Effector CD8-positive, alpha-beta T cell (primary cell): Measurements from ENCODE around the gene PRIM2.
"Not testable (repeated sequence)": the region's sequence is repeated elsewhere in the genome, so short reads cannot be mapped to it uniquely, and the experiment has no call there.

ENCODE experiments used
- DNase-seq: peaks from one replicate; lab custom pipeline; 2025; lab: John Stamatoyannopoulos, UW

Gene PRIM2

DNA sequence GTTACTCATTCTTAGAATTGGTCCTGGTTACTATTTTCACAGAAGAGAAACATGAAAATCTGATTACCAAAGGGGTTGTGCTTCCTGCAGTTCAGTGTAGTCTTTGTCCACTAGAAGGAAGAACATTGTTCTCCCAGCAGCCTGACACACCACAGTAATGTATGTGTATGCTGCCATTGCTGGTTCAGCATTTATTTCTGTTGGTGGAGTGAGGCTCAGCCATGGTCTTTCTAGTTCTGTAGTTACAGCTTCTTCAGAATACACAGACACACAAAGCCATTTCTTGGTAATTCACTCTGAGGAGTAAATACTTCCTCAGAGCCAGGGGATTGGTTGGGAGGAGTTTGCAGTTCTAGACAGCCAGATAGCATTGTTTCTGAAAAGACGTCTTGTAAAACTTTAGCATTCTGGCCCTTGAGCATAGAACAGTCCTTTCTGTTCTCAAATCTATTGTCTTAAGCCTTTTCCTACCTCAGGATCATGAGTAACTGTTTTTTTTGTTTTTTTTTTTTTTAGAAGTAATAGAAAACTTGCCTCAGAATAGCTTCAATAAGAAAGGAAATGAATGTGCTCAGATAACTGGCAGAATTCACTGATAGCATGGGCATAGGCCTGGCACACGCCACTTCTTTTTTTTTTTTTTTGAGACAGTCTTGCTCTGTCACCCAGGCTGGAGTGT, 128.5 kb downstream of the PRIM2 start:
- not testable (repeated sequence) for DNase-seq

DNA sequence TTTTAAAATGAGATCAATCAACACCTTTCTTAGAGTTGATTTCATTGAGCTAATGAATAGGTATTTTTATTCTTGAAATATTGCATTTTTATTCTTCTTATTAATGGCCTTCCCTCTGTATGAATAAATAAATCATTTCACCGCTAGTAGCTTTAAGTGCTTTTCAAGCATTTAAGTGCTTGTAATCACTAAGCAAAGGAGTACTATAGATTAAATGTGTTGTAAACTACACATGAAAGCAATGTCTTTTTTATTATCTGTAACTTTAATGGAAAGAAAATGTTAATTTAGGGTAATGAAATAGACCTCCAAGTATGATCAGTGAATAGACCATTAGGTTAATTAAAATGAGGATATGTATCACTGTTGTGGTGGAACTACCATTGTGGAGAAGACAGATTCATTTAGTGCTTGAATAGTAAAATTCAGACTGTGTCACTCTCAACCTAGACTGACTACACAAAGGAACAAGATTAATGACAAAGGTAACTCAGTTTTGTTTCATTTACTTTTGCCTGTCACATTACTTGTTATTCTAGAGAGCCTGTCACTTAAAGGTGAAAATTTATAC, 132.2 kb downstream of the PRIM2 start:
- DNase-seq, result not testable (repeated sequence)

DNA sequence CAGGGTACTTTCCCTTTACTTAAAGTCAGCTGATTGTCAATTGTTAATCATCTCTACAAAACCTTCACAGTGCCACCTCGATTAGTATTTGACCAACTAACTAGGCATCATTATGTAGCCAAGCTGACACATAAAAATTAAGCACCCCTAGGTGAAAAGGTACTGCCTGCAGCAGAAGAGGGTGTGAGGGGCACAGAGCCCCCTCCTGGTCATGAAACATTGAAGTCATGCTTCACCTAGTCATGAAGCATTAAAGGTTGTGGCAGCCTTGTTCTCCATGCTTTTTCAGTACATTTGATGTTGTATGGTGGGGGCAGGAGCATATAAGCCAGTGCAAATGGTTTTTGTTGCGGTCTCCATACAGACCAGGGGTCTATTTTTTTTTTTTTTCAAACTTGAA, 142.4 kb downstream of the PRIM2 start:
- not testable (repeated sequence) for DNase-seq

DNA sequence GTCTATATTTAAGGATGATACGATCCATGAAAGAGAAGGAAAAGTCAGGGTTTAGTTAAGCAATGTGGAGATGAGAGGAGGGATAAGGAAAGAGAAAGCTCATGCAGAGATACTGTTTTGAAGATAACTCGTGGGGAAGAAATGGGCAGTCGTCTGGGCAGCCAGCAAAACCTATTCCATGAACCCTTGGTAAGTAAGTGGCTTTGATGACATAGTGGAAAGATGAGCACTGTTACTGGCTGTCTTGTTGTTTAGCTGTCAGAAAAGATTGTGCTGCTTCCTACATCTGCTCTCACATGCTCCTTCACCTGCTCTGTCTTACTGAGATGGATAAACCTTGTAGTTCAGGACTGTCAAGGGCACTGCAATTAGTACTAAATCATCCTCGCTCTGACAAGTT, 143.6 kb downstream of the PRIM2 start:
- DNase-seq, result not testable (repeated sequence)

DNA sequence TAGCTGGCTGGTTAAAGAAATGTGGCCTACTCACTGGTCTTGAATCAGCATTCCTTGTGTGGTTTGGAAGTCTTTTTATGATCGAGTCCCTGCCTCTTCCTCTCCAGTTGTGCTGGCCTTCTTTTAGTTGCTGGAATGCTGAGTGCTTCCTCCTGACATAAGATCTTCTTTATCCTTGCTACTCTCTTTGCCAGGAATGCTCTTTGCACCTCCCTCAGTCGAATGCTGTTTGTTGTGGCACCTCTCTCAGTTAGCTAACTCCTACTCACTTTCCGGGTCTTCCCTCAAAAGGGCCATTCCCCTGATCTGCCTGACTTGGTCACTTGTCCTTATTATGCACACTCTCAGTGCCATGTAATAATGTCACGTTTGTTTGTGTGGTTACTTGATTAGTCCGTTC, 146.4 kb downstream of the PRIM2 start:
- DNase-seq, result not testable (repeated sequence)

DNA sequence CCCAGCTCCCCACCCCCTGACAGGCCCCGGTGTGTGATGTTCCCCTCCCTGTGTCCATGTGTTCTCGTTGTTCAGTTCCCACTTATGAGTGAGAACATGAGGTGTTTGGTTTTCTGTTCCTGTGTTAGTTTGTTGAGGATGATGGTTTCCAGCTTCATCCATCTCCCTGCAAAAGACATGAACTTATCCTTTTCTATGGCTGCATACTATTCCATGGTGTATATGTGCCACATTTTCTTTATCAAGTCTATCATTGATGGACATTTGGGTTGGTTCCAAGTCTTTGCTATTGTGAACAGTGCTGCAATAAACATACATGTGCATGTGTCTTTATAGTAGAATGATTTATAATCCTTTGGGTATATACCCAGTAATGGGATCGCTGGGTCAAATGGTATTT, 148.5 kb downstream of the PRIM2 start:
- DNase-seq, result not testable (repeated sequence)

DNA sequence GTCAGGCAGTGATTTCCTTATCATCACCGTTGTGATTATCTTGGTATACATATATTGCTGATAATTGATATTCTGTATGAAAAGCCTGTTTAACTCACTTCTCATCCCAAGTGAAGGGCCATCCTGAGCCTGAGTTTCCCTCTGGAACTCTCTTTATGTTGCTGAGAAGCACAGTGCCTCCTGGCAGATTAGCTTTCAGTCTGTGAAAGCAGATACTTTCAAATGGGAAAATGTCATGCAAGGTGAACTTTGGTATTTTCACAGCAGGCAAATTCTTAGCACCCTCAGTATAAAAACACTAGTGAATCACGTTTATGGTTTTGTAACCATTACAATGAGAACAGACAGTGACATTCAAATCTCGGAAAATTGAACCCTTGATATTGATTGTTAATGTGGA, 151.6 kb downstream of the PRIM2 start:
- no peak for DNase-seq

DNA sequence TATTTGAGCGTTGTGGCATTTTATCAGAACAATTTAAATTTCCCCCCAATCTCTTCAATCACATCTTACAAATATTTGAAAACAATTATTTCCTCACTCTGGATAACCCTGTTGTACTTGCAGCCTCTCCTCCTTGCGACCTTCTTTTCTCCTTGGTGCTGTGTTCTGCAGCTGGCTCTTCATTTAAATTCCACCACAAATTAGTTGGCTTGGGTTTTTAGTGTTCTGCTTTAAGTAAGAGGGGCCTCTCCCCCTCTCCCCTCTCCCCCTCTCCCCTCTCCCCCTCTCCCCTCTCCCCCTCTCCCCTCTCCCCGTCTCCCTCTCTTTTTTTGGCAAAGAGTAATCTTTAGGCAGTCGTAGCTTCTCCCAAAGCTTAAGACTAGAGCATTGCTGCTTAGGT, 152.7 kb downstream of the PRIM2 start:
- DNase-seq, result not testable (repeated sequence)

DNA sequence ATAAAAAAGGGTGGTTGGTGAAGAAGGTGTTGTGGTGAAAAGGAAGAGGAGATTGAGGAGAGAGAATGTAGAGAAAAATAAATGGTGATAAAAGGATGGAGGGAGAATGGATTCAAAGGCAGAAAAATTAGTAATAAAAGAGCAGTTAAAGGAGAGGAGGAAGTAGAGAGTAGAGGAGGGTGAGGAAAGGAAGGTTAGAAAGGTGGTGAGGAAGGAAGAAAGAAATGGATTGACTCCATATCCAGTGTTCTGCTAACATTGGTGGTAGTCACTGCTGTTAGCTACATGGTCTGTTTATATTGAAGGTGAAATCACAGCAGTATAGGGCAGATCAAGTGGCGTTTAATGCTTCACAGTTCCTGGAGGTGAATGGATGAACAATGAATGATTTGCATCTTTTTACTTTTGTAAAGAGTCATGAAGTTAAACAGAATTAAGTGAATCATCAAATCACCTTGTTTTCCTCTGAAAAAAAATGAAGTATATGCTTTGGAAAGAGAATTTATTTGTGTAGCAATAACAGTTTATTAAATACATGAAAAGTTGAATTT, 154.0 kb downstream of the PRIM2 start:
- DNase-seq, result not testable (repeated sequence)

DNA sequence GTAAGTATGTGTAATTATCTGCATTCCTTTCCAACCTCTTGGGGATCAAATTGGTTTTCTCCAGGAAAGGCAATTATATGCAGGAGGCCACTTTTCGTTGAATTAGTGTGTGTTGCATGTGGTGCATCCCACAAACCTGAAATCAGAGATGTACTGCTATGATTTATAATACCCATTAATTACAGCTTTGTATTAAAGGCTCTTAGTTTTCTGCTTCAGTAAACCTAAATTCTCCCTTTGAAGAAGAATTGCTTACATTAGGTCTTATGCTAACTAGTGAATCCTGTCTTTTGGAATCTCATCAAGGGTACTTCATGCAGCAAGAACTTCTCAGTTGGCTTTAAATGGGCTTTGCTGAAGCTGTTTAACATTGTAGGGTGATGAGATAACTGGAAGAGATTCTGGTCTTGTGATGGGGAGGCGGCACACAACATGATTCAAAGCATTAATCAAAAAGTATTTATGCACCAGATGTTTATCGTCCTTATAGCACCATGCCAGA, 155.5 kb downstream of the PRIM2 start:
- DNase-seq, result not testable (repeated sequence)

DNA sequence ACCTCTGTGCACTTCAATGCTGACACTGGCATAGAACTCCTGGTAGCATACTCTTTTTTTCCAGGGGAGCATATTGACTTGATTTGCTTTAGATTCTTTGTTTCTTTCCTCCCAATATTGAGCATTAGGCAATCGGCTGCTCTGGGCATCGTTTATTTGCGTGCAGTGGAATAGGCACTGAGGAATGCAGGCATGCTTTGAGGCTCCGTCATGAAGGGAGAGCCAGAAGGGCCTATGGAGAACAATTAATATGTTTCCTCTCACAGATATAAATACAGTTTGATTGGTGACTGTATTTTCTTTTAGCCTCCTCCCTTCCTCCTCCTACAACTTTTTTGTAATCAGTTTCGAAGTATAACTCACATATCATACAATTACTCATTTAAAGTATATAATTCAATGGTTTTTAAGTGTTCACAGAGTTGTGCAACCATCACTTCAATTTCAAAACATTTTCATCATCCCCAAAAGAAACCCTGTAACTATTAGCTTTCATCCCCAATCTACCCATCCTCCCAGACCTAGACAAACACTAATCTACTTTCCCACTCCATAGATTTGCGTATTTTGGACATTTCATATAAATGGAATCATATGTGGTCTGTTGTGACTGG, 157.5 kb downstream of the PRIM2 start:
- not testable (repeated sequence) for DNase-seq

DNA sequence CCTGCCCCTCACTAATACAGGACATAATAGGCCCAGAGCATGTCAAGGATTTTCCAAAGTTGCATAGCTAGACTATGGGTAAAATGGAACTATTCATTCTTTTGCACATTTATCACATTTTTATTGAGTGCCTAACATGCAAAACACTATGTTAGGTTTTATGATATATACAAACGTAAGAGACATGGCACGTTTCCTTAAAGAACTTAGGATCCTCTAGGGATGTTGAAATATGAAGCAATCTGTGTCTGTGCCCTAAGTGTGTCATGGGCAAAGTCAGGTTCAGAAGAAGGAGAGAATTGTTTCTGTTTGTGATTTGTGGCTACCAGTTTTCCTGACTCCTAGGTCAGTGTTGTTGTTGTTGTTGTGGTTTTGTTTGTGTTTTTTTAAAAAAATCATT, 158.2 kb downstream of the PRIM2 start:
- DNase-seq, result not testable (repeated sequence)

DNA sequence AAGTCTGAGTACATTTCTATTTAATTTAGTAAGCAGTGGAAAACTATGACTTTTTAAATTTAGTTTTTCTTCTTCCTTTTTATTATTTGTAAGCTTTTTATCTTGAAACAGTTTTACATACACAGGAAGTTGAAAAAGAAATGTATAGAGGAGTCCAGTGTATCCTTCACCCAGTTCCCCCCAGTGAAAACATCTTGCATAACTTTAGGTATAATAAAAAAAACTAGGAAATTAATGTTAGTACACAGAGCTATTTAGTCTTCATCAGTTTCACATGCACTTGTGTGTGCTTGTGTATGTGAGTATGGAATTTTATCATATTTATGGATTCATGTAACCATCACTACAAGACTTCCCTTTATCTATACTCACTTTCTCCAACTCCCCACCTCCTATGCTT, 162.8 kb downstream of the PRIM2 start:
- DNase-seq, result not testable (repeated sequence)

DNA sequence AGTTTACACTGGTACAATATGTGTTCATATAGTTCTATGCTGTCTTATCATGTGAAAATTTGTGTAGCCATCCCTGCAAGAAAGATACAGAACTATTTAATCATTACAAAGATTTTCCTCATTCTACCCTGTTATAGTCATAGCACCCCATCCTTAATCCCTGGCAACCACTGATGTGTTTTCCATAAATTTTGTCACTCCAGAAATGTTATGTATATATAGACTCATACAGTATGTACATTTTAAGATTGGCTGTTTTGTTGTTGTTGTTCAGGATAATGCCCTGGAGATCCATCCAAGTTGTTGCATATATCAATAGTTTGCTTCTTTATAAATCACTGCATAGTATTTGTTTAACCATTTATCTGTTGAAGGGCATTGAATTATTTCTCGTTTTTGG, 163.7 kb downstream of the PRIM2 start:
- DNase-seq, result not testable (repeated sequence)

DNA sequence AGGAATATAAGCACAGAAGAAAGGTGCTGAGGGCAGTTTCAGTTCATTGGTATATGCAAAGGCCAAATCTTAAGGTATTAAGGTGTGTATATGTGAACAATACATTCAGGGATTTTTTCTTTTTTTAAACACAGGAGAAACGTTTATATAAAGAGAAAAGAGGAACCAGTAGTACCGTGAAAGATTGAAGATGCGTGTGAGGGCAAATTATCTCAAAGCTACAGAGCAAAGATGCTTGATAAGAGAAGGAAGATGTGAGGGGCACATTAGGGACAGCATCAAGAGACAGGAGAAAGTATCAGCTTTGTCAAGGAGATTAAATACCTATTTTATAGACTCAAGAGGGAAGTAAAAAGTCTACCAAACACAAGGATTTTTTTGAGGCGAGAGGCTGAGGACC, 165.0 kb downstream of the PRIM2 start:
- not testable (repeated sequence) for DNase-seq

DNA sequence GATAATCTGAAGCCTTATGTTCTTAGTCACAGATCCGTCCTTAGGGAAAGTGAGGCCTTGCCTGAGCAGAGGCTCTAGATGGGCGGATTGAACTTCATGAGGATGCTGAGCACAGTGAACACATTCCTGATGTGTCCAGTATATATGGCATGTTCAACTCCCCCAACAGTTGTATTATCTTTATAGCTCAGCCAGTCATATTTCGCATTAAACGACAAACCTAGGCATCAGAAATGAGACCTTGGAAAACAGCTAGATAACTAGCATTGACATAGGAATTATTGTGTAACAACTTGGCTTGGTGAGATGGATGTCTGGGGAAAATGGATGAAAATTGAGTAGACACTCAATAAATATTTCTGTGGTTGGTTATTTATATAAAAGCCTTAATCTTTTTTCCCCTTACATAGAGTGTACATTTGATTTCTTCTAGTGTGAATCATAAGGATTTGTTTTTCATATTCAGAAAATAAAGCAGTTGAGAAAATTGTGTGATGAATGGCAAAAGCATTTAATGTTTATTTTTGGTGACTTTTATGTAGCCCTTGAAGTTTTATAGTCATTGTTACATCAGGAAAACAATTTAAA, 169.2 kb downstream of the PRIM2 start:
- not testable (repeated sequence) for DNase-seq

DNA sequence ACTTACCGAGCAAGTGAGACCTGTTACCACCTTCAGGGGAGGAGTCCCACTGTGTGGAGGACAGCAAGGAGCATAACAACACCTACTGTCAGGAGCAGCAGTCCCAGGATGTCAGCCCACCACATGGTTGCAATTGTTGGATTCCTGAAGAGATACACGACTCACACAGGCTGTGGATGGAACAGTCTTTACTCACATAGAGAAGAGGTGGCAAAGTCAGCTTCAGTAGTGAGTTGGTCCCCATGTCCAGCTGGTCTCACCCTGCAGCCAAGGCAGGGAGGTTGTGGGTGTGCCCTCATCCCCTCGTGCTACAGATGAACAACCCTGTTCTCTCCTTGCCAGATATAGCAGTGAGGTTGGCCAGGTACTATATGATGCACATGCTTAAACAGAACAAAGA, 171.1 kb downstream of the PRIM2 start:
- not testable (repeated sequence) for DNase-seq

DNA sequence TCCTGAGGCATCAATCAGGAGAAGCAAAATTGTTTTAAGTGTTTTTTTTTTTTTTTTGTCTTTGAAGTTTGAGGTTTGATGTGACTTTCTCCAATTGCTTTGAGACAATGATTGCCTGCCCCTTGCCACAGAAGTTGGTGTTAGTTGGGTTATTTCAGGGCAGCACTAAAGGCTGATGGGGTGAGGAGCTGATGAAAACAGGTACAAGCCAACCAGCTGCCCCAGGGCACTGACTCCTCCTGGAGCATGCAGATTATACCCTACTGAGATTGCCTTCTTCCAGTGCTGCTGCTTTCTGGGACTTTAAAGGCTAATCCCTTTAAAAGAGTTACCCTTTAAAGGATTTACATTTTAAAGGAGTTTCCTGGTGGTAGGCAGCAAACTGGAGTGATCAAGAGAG, 172.5 kb downstream of the PRIM2 start:
- not testable (repeated sequence) for DNase-seq

DNA sequence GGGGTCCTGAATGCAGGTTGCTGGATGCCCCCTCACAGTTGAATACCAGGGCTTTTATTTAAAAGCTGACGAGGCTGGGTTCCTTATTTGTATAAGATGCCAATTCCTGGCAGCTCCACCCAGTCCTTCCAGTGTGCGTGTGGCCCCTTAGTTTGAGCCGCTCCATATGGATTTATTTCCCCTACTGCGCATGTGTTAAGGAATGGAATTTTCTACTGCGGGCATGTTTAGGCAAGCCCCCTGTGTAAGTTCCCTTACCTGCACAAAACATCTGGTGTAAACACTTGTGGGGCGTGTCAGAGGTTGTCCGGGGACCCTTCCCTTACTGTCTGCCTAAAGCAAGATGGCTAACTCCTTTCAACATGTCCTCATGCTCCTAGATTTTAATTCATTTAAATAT, 174.4 kb downstream of the PRIM2 start:
- DNase-seq, result not testable (repeated sequence)

DNA sequence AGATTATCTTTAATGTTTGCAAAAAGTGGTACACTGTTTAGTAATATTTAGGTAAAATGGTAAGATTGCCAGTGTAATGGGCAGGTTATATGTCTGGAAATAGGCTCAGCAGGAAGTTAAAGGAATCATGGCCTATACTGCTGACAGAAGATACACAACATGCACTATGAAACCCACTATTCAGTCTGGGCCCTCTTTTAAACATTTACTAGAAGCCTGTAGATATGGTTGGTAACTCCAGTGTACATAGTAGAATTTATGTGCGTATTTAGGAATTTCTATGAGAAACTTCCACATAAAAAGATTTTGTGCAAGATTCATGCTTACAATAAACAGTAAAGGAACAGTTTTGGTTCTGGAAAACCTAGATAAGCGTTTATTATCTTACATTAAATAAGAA, 178.8 kb downstream of the PRIM2 start:
- not testable (repeated sequence) for DNase-seq

DNA sequence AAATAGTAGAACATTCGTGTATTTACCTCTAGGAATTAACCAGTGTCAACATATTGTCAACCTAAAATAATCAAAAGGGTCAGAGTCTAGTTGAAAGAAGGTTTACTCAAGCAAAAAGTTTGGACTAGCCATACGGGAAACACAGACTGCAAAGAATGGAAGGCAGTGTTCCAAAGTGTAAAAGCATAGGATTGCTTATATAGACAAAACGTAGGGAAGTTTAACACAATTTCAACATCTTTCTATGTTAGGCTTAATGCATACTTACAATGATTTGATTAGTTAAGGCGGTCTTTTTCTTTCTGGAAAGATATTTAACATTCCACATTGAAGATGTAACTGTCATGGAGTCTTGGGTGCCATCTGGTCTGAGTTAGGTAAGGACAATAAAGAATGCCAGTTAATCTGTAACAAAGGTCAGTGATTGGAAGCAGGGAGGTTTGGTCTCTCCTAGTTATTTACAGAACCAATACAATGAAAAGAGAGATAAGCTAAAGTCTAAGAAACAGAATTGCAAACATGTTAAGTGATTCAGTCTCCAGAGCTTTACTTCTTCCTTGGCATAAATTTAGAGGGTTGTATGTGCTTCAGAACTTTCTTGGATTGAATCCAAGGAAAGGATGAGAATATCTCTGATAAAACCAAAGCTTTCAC, 183.1 kb downstream of the PRIM2 start:
- not testable (repeated sequence) for DNase-seq

DNA sequence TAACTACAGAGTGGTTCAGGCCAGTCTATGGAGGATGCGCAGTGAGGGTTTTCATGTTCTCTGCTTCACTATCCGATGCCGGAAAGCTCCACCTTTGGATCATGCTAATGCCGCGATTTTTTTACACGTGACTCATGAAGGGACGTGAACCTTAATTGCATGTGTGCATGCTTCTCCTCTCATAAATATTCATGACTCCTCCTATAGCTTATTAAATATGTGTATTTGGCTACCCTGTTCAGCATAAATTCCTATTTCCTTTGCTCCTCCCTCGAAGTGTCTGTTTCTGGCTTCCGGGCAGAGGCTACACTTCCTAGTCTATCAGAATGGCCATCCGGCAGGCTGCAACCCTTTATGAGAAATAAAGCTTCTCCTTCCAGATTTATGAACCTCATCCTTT, 185.0 kb downstream of the PRIM2 start:
- DNase-seq, result not testable (repeated sequence)
